HepG2 (cell line): ENCODE measurements around the gene MEA1. TPM values are rescaled to one million over a fixed set of nuclear protein-coding genes. Genes with fewer than 3 reads are reported as not detected.

ENCODE experiments used
- AHR ChIP-seq: IDR thresholded peaks from 2 replicates; pipeline ENCODE4 v1.6.1; 2018; ENCODE audit warnings: missing genetic modification reagents, missing compliant biosample characterization
- GABPA ChIP-seq, 2 experiments: IDR thresholded peaks; 2 replicates each; pipeline ENCODE4 v1.6.1; 2011 to 2016; ENCODE audit warnings: low read depth in 2 of 2, low read length in 1 of 2, missing biosample characterization in 1 of 2, missing genetic modification characterization in 1 of 2
- HNRNPK ChIP-seq: fragments of 200-400 bp; formaldehyde crosslinking; IDR thresholded peaks from 2 replicates; pipeline ENCODE4 v1.6.1; 2018; ENCODE audit warnings: low read length, low read depth, moderate library complexity, mild to moderate bottlenecking; ENCODE audit not compliant: poor library complexity, severe bottlenecking
- NFATC3 ChIP-seq: sonication (generic); formaldehyde crosslinking; IDR thresholded peaks from 2 replicates; pipeline ENCODE4 v1.5.1; 2020; ENCODE audit warnings: mild to moderate bottlenecking, missing genetic modification reagents
- NRL ChIP-seq: sonication (generic); formaldehyde crosslinking; IDR thresholded peaks from 2 replicates; pipeline ENCODE4 v1.5.0; 2020; ENCODE audit warnings: missing genetic modification reagents, mild to moderate bottlenecking, moderate library complexity, borderline replicate concordance
- PPARG ChIP-seq: conservative IDR thresholded peaks from 2 replicates; pipeline ENCODE4 v1.6.1; 2016; ENCODE audit warnings: missing biosample characterization, missing genetic modification reagents
- SOX6 ChIP-seq, 2 experiments: fragments of 450-650 bp in 1 of 2; sonication (generic) in 1 of 2; formaldehyde crosslinking in 1 of 2; IDR thresholded peaks; 2 replicates each; pipeline versions ENCODE4 v1.4.0 to v1.6.1; 2017 to 2020; ENCODE audit warnings: antibody characterized with exemption in 1 of 2, mild to moderate bottlenecking in 1 of 2, missing genetic modification reagents in 1 of 2
- TCF7 ChIP-seq: sonication (generic); IDR thresholded peaks from 2 replicates; pipeline ENCODE4 v1.6.1; 2016; ENCODE audit warnings: antibody characterized with exemption, low read depth
- ZC3H4 ChIP-seq: sonication (generic); formaldehyde crosslinking; IDR thresholded peaks from 2 replicates; pipeline ENCODE4 v1.4.0; 2020; ENCODE audit warnings: missing genetic modification reagents, borderline replicate concordance
- ZFP90 ChIP-seq: sonication (generic); formaldehyde crosslinking; IDR thresholded peaks from 2 replicates; pipeline ENCODE4 v1.8.0; 2022; ENCODE audit warnings: missing genetic modification reagents, mild to moderate bottlenecking, inconsistent platforms, borderline replicate concordance
- ZFX ChIP-seq: sonication (generic); formaldehyde crosslinking; IDR thresholded peaks from 2 replicates; pipeline ENCODE4 v1.4.0; 2020; ENCODE audit warnings: mild to moderate bottlenecking, low read depth, missing genetic modification reagents, moderate library complexity
- ZNF282 ChIP-seq: fragments of 450-650 bp; IDR thresholded peaks from 2 replicates; pipeline ENCODE4 v1.6.1; 2018; ENCODE audit not compliant: partially characterized antibody
- ZNF317 ChIP-seq: sonication (generic); formaldehyde crosslinking; IDR thresholded peaks from 2 replicates; pipeline ENCODE4 v1.5.0; 2020; ENCODE audit warnings: mild to moderate bottlenecking, missing genetic modification reagents
- ZNF335 ChIP-seq: sonication (generic); formaldehyde crosslinking; IDR thresholded peaks from 2 replicates; pipeline ENCODE4 v1.4.0; 2020; ENCODE audit warnings: missing genetic modification reagents
- ZNF34 ChIP-seq: sonication (generic); formaldehyde crosslinking; IDR thresholded peaks from 2 replicates; pipeline ENCODE4 v1.4.0; 2020; ENCODE audit warnings: mild to moderate bottlenecking, missing genetic modification reagents, borderline replicate concordance
- ZNF451 ChIP-seq: sonication (generic); formaldehyde crosslinking; IDR thresholded peaks from 2 replicates; pipeline ENCODE4 v1.5.0; 2020; ENCODE audit warnings: mild to moderate bottlenecking, missing genetic modification reagents
- ZNF501 ChIP-seq: sonication (generic); formaldehyde crosslinking; IDR thresholded peaks from 2 replicates; pipeline ENCODE4 v1.5.1; 2020; ENCODE audit warnings: mild to moderate bottlenecking, moderate library complexity, missing genetic modification reagents
- ZNF782 ChIP-seq: sonication (generic); formaldehyde crosslinking; IDR thresholded peaks from 2 replicates; pipeline ENCODE4 v1.4.0; 2020; ENCODE audit warnings: missing genetic modification reagents, mild to moderate bottlenecking, borderline replicate concordance
- polyA plus RNA-seq, 8 experiments: library from polyadenylated mRNA; depleted of rRNA in 3 of 8; stranded (reverse) in 7 of 8; unstranded in 1 of 8; fragments of >200 nt; fragmentation: Illumina TruSeq in 4 of 8; extraction: Trizol in 4 of 8; gene quantifications; 2 replicates each; pipeline versions ENCODE4 v1.2.1 to v1.2.3, GENCODE V29; 2011 to 2016; ENCODE audit warnings: low read depth in 4 of 8, missing spikeins in 1 of 8, mixed read lengths in 1 of 8; ENCODE audit not compliant: insufficient read depth in 1 of 8
- total RNA-seq, 5 experiments: library from RNA; depleted of rRNA; stranded (reverse); fragments of >200 nt; fragmentation: Illumina TruSeq; extraction: Trizol; gene quantifications; 2 replicates each; pipeline ENCODE4 v1.2.3, GENCODE V29; 2016; ENCODE audit warnings: low read depth in 1 of 5
- TF ChIP-seq, protein P1 (sequence below): sonication (generic); formaldehyde crosslinking; IDR thresholded peaks from 2 replicates; pipeline ENCODE4 v1.8.1; 2023; ENCODE audit warnings: mild to moderate bottlenecking, inconsistent platforms, moderate library complexity, missing genetic modification reagents, borderline replicate concordance
- TF ChIP-seq, protein P2 (sequence below): sonication (generic); formaldehyde crosslinking; conservative IDR thresholded peaks from 2 replicates; pipeline ENCODE4 v1.8.0; 2022; ENCODE audit warnings: missing genetic modification reagents
- TF ChIP-seq, protein P3 (sequence below): sonication (generic); formaldehyde crosslinking; IDR thresholded peaks from 2 replicates; pipeline ENCODE4 v1.5.0; 2020; ENCODE audit warnings: missing genetic modification reagents
- TF ChIP-seq, protein P4 (sequence below): sonication (generic); formaldehyde crosslinking; conservative IDR thresholded peaks from 2 replicates; pipeline ENCODE4 v1.8.0; 2022; ENCODE audit warnings: mild to moderate bottlenecking, moderate library complexity, missing genetic modification reagents

The MEA1 gene
- total and polyA plus RNA-seq, 2 of the 13 experiments (the other 11 are each of a cell fraction or from before 2014, with no cell fraction given): 75.6 to 86.2 TPM

DNA sequence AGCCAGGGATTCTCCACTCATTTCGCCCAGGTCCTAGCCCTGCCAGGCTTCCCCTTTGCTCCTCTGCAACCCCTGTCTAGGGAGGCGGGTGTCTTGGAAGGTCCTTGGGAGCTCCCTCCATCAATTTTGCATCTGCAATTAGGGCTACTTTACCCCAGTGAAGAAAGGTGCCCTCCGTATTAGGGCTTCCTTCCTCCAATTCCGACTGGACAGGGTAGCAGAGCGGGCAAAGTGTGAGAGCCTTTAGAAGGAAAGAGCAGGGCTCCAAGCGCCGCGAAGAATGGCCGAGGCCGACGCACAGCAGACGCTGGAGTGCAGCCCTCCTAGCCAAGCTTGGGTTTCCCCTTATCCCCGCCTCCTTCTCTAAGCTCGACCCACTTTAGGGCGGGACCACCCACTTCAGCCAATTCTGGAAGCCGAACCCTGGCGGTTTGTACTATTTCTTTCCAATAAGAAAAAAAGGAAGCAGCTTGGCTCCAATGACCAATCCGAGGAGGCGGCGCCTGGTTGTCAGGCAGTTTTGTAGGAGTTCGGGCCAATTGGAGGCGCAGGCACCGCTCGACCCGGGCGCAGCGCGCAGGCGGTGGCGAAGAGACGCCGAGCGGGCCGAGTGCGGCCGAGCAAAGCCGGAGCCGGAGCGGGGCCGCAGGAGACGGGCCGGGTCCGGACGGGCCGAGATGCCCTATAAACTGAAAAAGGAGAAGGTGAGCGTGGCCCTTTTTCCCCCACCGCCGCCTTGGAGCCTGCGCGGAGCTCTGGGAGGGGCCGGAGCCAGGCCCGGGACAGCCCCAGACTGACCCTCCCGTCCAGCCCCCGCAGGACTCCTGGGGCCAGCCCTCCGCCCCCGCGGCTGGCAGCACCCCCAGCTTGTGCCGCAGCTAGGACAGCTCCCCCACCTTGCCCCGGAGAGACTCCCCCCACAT lies 29.5 kb downstream of the MEA1 start, which contains the start of gene PPP2R5D (continued):
- no peak; the same call in 1 of the 2 replicates for TF ChIP-seq ZC3H4 (CRISPR knock-in tag)
- TF ChIP-seq ZNF317 (CRISPR knock-in tag): peak; percentile 81; the same call in 1 of the 2 replicates
- TF ChIP-seq, protein P1, sequence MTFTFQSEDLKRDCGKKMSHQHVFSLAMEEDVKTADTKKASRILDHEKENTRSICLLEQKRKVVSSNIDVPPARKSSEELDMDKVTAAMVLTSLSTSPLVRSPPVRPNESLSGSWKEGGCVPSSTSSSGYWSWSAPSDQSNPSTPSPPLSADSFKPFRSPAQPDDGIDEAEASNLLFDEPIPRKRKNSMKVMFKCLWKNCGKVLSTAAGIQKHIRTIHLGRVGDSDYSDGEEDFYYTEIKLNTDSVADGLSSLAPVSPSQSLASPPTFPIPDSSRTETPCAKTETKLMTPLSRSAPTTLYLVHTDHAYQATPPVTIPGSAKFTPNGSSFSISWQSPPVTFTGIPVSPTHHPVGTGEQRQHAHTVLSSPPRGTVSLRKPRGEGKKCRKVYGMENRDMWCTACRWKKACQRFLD (CRISPR knock-in tag): peak; percentile 82
- TF ChIP-seq PPARG (CRISPR knock-in tag): peak; percentile 33; the same call in 1 of the 2 replicates
- TF ChIP-seq HNRNPK: peak; percentile 84
- no peak for TF ChIP-seq ZNF34 (CRISPR knock-in tag)
- TF ChIP-seq, protein P2, sequence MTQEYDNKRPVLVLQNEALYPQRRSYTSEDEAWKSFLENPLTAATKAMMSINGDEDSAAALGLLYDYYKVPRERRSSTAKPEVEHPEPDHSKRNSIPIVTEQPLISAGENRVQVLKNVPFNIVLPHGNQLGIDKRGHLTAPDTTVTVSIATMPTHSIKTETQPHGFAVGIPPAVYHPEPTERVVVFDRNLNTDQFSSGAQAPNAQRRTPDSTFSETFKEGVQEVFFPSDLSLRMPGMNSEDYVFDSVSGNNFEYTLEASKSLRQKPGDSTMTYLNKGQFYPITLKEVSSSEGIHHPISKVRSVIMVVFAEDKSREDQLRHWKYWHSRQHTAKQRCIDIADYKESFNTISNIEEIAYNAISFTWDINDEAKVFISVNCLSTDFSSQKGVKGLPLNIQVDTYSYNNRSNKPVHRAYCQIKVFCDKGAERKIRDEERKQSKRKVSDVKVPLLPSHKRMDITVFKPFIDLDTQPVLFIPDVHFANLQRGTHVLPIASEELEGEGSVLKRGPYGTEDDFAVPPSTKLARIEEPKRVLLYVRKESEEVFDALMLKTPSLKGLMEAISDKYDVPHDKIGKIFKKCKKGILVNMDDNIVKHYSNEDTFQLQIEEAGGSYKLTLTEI: no peak
- TF ChIP-seq ZNF451 (CRISPR knock-in tag): no peak
- TF ChIP-seq TCF7: no peak
- TF ChIP-seq NFATC3 (CRISPR knock-in tag): no peak
- no peak for TF ChIP-seq SOX6 (IDR thresholded peaks at IDR 0.05)
- TF ChIP-seq SOX6 (CRISPR knock-in tag; IDR thresholded peaks at IDR 0.05): peak; percentile 65
- TF ChIP-seq AHR (CRISPR knock-in tag): peak; percentile 70
- TF ChIP-seq ZNF501: peak; percentile 94
- TF ChIP-seq, protein P3, sequence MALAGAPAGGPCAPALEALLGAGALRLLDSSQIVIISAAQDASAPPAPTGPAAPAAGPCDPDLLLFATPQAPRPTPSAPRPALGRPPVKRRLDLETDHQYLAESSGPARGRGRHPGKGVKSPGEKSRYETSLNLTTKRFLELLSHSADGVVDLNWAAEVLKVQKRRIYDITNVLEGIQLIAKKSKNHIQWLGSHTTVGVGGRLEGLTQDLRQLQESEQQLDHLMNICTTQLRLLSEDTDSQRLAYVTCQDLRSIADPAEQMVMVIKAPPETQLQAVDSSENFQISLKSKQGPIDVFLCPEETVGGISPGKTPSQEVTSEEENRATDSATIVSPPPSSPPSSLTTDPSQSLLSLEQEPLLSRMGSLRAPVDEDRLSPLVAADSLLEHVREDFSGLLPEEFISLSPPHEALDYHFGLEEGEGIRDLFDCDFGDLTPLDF (CRISPR knock-in tag): peak; percentile 80; the same call in 1 of the 2 replicates
- no peak for TF ChIP-seq GABPA (IDR thresholded peaks at IDR 0.05; ENCODE audit: low read depth, low read length)
- TF ChIP-seq GABPA (CRISPR knock-in tag; IDR thresholded peaks at IDR 0.05; ENCODE audit: low read depth): 0 out of 2 replicates have a peak, but pooled peaks have one; percentile 39
- TF ChIP-seq ZNF782 (CRISPR knock-in tag): no peak; the same call in 1 of the 2 replicates
- peak; percentile 91 for TF ChIP-seq ZFX (CRISPR knock-in tag)
- peak; percentile 84; the same call in 1 of the 2 replicates for TF ChIP-seq ZFP90 (CRISPR knock-in tag)
- TF ChIP-seq, protein P4, sequence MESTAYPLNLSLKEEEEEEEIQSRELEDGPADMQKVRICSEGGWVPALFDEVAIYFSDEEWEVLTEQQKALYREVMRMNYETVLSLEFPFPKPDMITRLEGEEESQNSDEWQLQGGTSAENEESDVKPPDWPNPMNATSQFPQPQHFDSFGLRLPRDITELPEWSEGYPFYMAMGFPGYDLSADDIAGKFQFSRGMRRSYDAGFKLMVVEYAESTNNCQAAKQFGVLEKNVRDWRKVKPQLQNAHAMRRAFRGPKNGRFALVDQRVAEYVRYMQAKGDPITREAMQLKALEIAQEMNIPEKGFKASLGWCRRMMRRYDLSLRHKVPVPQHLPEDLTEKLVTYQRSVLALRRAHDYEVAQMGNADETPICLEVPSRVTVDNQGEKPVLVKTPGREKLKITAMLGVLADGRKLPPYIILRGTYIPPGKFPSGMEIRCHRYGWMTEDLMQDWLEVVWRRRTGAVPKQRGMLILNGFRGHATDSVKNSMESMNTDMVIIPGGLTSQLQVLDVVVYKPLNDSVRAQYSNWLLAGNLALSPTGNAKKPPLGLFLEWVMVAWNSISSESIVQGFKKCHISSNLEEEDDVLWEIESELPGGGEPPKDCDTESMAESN (CRISPR knock-in tag): peak; percentile 29; the same call in 1 of the 2 replicates
- no peak for TF ChIP-seq ZNF282
- TF ChIP-seq NRL (CRISPR knock-in tag): no peak
- TF ChIP-seq ZNF335: peak; percentile 58; the same call in 1 of the 2 replicates
